Lower leg skin (tissue), 4 donors: Measurements from ENCODE around the gene RING1. TPM values are rescaled to one million over a fixed set of nuclear protein-coding genes. Genes with fewer than 3 reads are reported as not detected.

Experiments used
- DNase-seq, 2 donors: peaks; one replicate each; pipeline ENCODE4 v3.0.0-alpha.2; 2019; ENCODE audit warnings: low spot score in 2 of 2
- H3K4me3 ChIP-seq: fragments of 200-600 bp; sonication (generic); 2 replicates; pipeline ENCODE4 v1.5.1; 2017; ENCODE audit warnings: mild to moderate bottlenecking, low read depth; ENCODE audit not compliant: poor library complexity, severe bottlenecking
- CTCF ChIP-seq, 3 donors: fragments of 450-650 bp; IDR thresholded peaks; one replicate each; pipeline ENCODE4 v1.5.1; 2016; ENCODE audit warnings: antibody characterized with exemption in 3 of 3, mild to moderate bottlenecking in 3 of 3, moderate library complexity in 2 of 3
- POLR2A ChIP-seq, 2 donors: fragments of 450-650 bp; IDR thresholded peaks; one replicate each; pipeline ENCODE4 v1.6.1; 2016 to 2017; ENCODE audit warnings: antibody characterized with exemption in 2 of 2, mild to moderate bottlenecking in 1 of 2, moderate library complexity in 1 of 2
- WGBS, 2 donors: methylation state at CpG; one replicate each; pipeline ENCODE4 v1.1.5; 2018; 5-methylcytosine and 5-hydroxymethylcytosine counted together
- intact Hi-C: fragments of 100-400 bp; cut with DNase I; formaldehyde crosslinking; loops from one replicate; pipeline ENCODE4 v1.15.0; 2023; ENCODE audit warnings: low total_unique reads
- microRNA counts, 2 donors: library from miRNA; unstranded; fragments of <30 nt; microRNA quantifications; one replicate each; lab custom pipeline; 2016
- microRNA-seq, 2 donors: library from miRNA; unstranded; fragments of <30 nt; microRNA quantifications; one replicate each; pipeline ENCODE4, GENCODE V29; 2016; ENCODE audit warnings: borderline replicate concordance in 2 of 2, borderline number of aligned reads in 1 of 2
- total RNA-seq, 4 donors: library from RNA; depleted of rRNA; stranded (reverse); fragments of >200 nt; gene quantifications; one replicate each; pipeline ENCODE4 v1.1.0, GENCODE V29; 2016

RING1 gene
- total RNA-seq, 4 donors from 2014 or later, result 10.0 to 22.1 (median 13.7) TPM

- TF ChIP-seq CTCF (IDR thresholded peaks at IDR 0.05), result no peak
- no peak for TF ChIP-seq POLR2A (IDR thresholded peaks at IDR 0.05)
- intact Hi-C loops, result no loop called here
- WGBS, 2 donors, result 86 to 91% methylated on average over 4 of the region's 4 CpGs
- DNase-seq, result no peak
- no peak overlapping the region for H3K4me3 ChIP-seq
These were observed 46.3 kb downstream of the RING1 start for GRCh38 chr6:33254591-33254990.

GRCh38 chr6:33259032-33259431 is 50.7 kb downstream of the RING1 start:
- WGBS, 2 donors, result 89 to 97% methylated on average over 5 of the region's 5 CpGs
- no peak overlapping the region for H3K4me3 ChIP-seq
- no peak for DNase-seq
- intact Hi-C loops, result no loop called here
- TF ChIP-seq CTCF (IDR thresholded peaks at IDR 0.05), result no peak
- no peak for TF ChIP-seq POLR2A (IDR thresholded peaks at IDR 0.05)

MicroRNAs encoded within 50 kb of the gene (microRNA counts, 767-probe panel; counts per million panel counts)
- microRNA hsa-miR-219-1-3p (lab: Ali Mortazavi, UCI) (0 to 358 counts per million in 2 donors), microRNA hsa-miR-219-5p (lab: Ali Mortazavi, UCI) (0 to 358 counts per million in 2 donors)

Small RNAs within 50 kb of the gene (microRNA-seq; reads per million reads assigned to microRNA genes)
- gene MIR219A1, result 1.1 to 4.8 reads per million in 2 donors

Other genes with a start within 250 kb of the RING1 start
- gene BRD2, start 239.9 kb upstream of the RING1 start, total RNA-seq, result 100 to 1,000 TPM in 3 of 4 donors, 10 to 100 TPM in 1; 97.5 to 130 (median 119) TPM
- 10 to 100 TPM in 3 of 4 donors, 1 to 10 TPM in 1; 4.3 to 47.9 (median 13.4) TPM for gene HLA-DOA, start 198.9 kb upstream of the RING1 start, total RNA-seq
- gene HLA-DPA1, start 134.9 kb upstream of the RING1 start, total RNA-seq, result 100 to 1,000 TPM in 2 of 4 donors, 10 to 100 TPM in 2; 57.1 to 127 (median 96.8) TPM
- 10 to 100 TPM; 48.1 to 84.0 (median 63.3) TPM for gene HLA-DPB1, start 132.5 kb upstream of the RING1 start, total RNA-seq
- gene COL11A2, start 16.0 kb upstream of the RING1 start, total RNA-seq, result under 1 TPM; 0.16 to 0.30 (median 0.28) TPM
- gene RXRB, start 7.8 kb upstream of the RING1 start, total RNA-seq, result 10 to 100 TPM; 17.8 to 27.3 (median 24.9) TPM
- gene SLC39A7, start 7.6 kb upstream of the RING1 start, total RNA-seq, result 10 to 100 TPM; 35.4 to 52.7 (median 39.1) TPM
- 10 to 100 TPM; 39.3 to 49.5 (median 41.8) TPM for gene HSD17B8, start 3.8 kb upstream of the RING1 start, total RNA-seq
- 10 to 100 TPM; 33.3 to 51.0 (median 44.4) TPM for gene VPS52, start 63.4 kb downstream of the RING1 start, total RNA-seq
- gene RPS18, start 63.6 kb downstream of the RING1 start, total RNA-seq, result 1,000 to 10,000 TPM; 4,043 to 6,696 (median 6,204) TPM
- 10 to 100 TPM; 24.8 to 31.0 (median 26.3) TPM for gene B3GALT4, start 68.6 kb downstream of the RING1 start, total RNA-seq
- gene WDR46, start 80.7 kb downstream of the RING1 start, total RNA-seq, result 10 to 100 TPM; 38.4 to 57.2 (median 47.0) TPM
- gene PFDN6, start 81.1 kb downstream of the RING1 start, total RNA-seq, result 10 to 100 TPM; 22.6 to 36.3 (median 35.3) TPM
- 10 to 100 TPM; 79.7 to 95.3 (median 84.4) TPM for gene RGL2, start 90.4 kb downstream of the RING1 start, total RNA-seq
- 100 to 1,000 TPM in 1 of 4 donors, 10 to 100 TPM in 3; 80.3 to 122 (median 92.0) TPM for gene TAPBP, start 105.6 kb downstream of the RING1 start, total RNA-seq
- gene ZBTB22, start 109.2 kb downstream of the RING1 start, total RNA-seq, result 10 to 100 TPM; 25.0 to 53.7 (median 35.8) TPM
- gene DAXX, start 114.5 kb downstream of the RING1 start, total RNA-seq, result 10 to 100 TPM; 41.2 to 45.4 (median 43.3) TPM
- 10 to 100 TPM in 1 of 4 donors, 1 to 10 TPM in 3; 4.1 to 14.6 (median 9.3) TPM for gene KIFC1, start 183.3 kb downstream of the RING1 start, total RNA-seq
- 10 to 100 TPM; 40.9 to 73.0 (median 64.8) TPM for gene PHF1, start 202.5 kb downstream of the RING1 start, total RNA-seq
- gene CUTA, start 209.6 kb downstream of the RING1 start, total RNA-seq, result 100 to 1,000 TPM in 3 of 4 donors, 10 to 100 TPM in 1; 96.5 to 162 (median 153) TPM
- 10 to 100 TPM in 2 of 4 donors, 1 to 10 TPM in 2; 7.5 to 21.1 (median 9.4) TPM for gene SYNGAP1, start 211.6 kb downstream of the RING1 start, total RNA-seq
- gene ZBTB9, start 246.1 kb downstream of the RING1 start, total RNA-seq, result 1 to 10 TPM; 4.0 to 5.4 (median 4.6) TPM